ENCODE data around the gene DNASE2.

DNA sequence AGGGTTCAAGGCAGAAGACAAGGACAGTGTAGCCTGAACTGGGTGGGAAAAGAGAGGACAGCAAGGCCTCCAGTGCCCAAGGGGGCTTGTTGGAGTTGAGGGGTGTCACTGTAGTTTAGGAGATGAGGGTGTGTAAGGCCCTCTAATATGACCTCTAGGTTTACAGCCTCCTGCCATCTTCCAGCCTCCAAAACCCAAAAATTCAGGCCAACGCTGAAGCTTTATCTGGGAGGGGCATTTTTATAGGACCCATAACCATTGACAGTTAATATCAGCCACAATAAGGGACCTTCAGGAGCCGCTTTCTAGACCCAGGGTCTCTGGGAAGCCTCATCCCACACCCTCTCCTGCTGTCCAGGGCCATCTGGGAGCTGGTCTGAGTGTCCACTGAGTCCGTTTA lies 3.0 kb upstream of the DNASE2 start:
- TF ChIP-seq, protein P1, sequence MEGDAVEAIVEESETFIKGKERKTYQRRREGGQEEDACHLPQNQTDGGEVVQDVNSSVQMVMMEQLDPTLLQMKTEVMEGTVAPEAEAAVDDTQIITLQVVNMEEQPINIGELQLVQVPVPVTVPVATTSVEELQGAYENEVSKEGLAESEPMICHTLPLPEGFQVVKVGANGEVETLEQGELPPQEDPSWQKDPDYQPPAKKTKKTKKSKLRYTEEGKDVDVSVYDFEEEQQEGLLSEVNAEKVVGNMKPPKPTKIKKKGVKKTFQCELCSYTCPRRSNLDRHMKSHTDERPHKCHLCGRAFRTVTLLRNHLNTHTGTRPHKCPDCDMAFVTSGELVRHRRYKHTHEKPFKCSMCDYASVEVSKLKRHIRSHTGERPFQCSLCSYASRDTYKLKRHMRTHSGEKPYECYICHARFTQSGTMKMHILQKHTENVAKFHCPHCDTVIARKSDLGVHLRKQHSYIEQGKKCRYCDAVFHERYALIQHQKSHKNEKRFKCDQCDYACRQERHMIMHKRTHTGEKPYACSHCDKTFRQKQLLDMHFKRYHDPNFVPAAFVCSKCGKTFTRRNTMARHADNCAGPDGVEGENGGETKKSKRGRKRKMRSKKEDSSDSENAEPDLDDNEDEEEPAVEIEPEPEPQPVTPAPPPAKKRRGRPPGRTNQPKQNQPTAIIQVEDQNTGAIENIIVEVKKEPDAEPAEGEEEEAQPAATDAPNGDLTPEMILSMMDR (optimal IDR thresholded peaks at IDR 0.05 in 1 of 3, IDR thresholded peaks at IDR 0.05 in 1 of 3, conservative IDR thresholded peaks at IDR 0.05 in 1 of 3; ENCODE audit: extremely low read depth in 1 of 3, insufficient read depth in 2 of 3, low read length in 3 of 3) = no peak
- no peak for TF ChIP-seq EZH2 (IDR thresholded peaks at IDR 0.05; ENCODE audit: low read length)
